PC-9 (cell line): ENCODE results near the gene ROGDI. TPM values are rescaled to one million over a fixed set of nuclear protein-coding genes. Genes with fewer than 3 reads are reported as not detected.

Experiments
- BruUV-seq: library from RNA; stranded (reverse); fragments of 400-500 nt; replicated peaks from 2 replicates; lab custom pipeline; 2021; lab: Mats Ljungman, UMichigan
- CTCF ChIA-PET: fragments of 300-600 bp; sonication (Branson Sonifier 250); formaldehyde crosslinking; loops from one replicate; lab custom pipeline; 2022; ENCODE audit warnings: antibody characterized with exemption; lab: Charles Lee
- POLR2A ChIA-PET: fragments of 300-600 bp; sonication (Branson Sonifier 250); formaldehyde crosslinking; loops from one replicate; lab custom pipeline; 2022; ENCODE audit warnings: antibody characterized with exemption; ENCODE audit not compliant: unreplicated experiment; lab: Charles Lee
- DNase-seq, 2 experiments: peaks; one replicate each; pipeline versions ENCODE4 v3.0.0 to v3.0.0-alpha.2; 2015 to 2022; ENCODE audit warnings: mixed read lengths in 1 of 2
- H2AFZ ChIP-seq: fragments of 200-600 bp; sonication (generic); 2 replicates; pipeline ENCODE4 v1.8.1; 2017; ENCODE audit warnings: antibody characterized with exemption
- H3F3A ChIP-seq: fragments of 200-600 bp; sonication (generic); 2 replicates; pipeline ENCODE4 v1.8.1; 2017; ENCODE audit warnings: antibody characterized with exemption, mild to moderate bottlenecking, low read depth; ENCODE audit not compliant: insufficient read depth
- H3K27ac ChIP-seq: fragments of 200-600 bp; sonication (generic); 2 replicates; pipeline ENCODE4 v1.6.1; 2016; ENCODE audit warnings: mixed run types
- H3K27me3 ChIP-seq: fragments of 200-600 bp; sonication (generic); 2 replicates; pipeline ENCODE4 v1.6.1; 2016; ENCODE audit warnings: low read depth, mixed run types; ENCODE audit not compliant: insufficient read depth
- H3K36me3 ChIP-seq: fragments of 200-600 bp; sonication (generic); 2 replicates; pipeline ENCODE4 v1.6.1; 2016; ENCODE audit warnings: low read depth, mixed run types
- H3K4me1 ChIP-seq: fragments of 200-600 bp; sonication (generic); replicated peaks from 2 replicates; pipeline ENCODE4 v1.6.1; 2016; ENCODE audit warnings: mixed run types; ENCODE audit not compliant: insufficient read depth
- H3K4me2 ChIP-seq: fragments of 200-600 bp; sonication (generic); 2 replicates; pipeline ENCODE4 v1.6.1; 2017; ENCODE audit warnings: mixed run types
- H3K4me3 ChIP-seq: fragments of 200-600 bp; sonication (generic); 2 replicates; pipeline ENCODE4 v1.6.1; 2016; ENCODE audit warnings: mixed run types
- H3K79me2 ChIP-seq: fragments of 200-600 bp; sonication (generic); 2 replicates; pipeline ENCODE4 v1.6.1; 2017; ENCODE audit warnings: low read depth, mixed run types
- H3K9me2 ChIP-seq: fragments of 200-600 bp; sonication (generic); 2 replicates; pipeline ENCODE4 v1.8.1; 2017; ENCODE audit warnings: mild to moderate bottlenecking; ENCODE audit not compliant: insufficient read depth
- H3K9me3 ChIP-seq: fragments of 200-600 bp; sonication (generic); 2 replicates; pipeline ENCODE4 v1.8.1; 2016; ENCODE audit warnings: low read depth; ENCODE audit not compliant: insufficient read depth
- H4K20me1 ChIP-seq: fragments of 200-600 bp; sonication (generic); 2 replicates; pipeline ENCODE4 v1.8.1; 2017; ENCODE audit not compliant: insufficient read depth
- EZH2 ChIP-seq: fragments of 200-600 bp; sonication (generic); IDR thresholded peaks from 2 replicates; pipeline ENCODE4 v1.8.0; 2017; ENCODE audit warnings: antibody characterized with exemption, low read depth
- intact Hi-C: fragments of 100-400 bp; cut with micrococcal nuclease; formaldehyde crosslinking; loops from one replicate; pipeline ENCODE4 v1.10.0; 2022; ENCODE audit not compliant: unreplicated experiment
- total RNA-seq: library from RNA; stranded (reverse); gene quantifications from 2 replicates; pipeline ENCODE4 v1.2.3, GENCODE V29; 2021
- TF ChIP-seq, protein P1 (sequence below): fragments of 200-600 bp; sonication (generic); conservative IDR thresholded peaks from 2 replicates; pipeline ENCODE4 v1.6.1; 2017; ENCODE audit warnings: mixed run types, antibody characterized with exemption, mild to moderate bottlenecking, moderate library complexity

ROGDI gene
- total RNA-seq, 1 experiment from 2014 or later = 40.8 TPM

DNA sequence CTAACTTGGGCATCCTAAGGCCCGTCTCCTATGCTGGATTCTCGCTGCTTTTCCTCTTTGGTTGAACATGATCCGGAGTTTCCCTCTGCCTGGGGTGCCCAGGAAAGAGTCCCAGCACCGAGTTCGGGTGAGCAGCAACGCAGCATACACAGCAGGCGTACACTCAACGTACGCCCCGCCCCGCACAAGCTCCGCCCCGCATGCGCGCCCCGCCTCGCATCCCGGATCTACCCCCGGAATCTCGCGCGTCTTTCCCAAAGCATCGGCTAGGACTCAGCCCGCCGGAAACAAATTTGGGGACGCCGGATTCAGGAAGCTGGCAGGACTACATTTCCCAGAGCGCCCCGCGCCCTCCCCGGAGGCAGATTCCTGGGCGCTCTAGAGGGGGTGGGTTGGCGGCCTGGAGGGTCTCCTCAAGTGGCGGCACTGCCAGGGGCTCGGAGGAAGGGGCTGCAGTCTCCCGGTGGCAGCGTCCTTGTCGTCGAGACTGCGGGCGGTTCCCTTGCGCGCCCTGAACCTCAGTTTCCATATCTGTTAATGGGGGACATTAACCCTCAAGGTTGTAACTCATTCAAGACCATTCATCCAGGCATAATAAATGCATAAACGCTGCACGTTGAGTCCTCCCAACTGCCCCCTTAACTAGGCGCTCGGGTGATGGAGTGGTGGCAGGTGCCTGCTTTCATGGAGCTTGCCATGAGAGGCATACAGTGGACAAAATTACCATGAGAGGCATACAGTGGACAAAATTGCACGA, 33.7 kb downstream of the ROGDI start:
- Histone ChIP-seq H3K4me3 (peak overlapping the region; percentile 70), H3K27me3 (no peaks in the 10 kb centered on the region), H3F3A (peaks cover 11% of the 10 kb centered on the region; the same call in 1 of the 2 replicates), H2AFZ (peak overlapping the region; percentile 85), H3K9me3 (no peaks in the 10 kb centered on the region), H3K4me1 (peaks cover 10% of the 10 kb centered on the region), H4K20me1 (no peaks in the 10 kb centered on the region), H3K4me2 (peak overlapping the region; percentile 89), H3K9me2 (no peaks in the 10 kb centered on the region), H3K79me2 (peaks cover 17% of the 10 kb centered on the region), H3K36me3 (no peaks in the 10 kb centered on the region), H3K27ac (peak overlapping the region; percentile 68)
- DNase-seq = peak; percentile 86 to 99
- intact Hi-C loops = loop anchor here (1.0 to 5.0 kb wide), 4 partner anchors 27 to 189 kb away; partner anchors contain the start of genes ANKS3, DNAAF8, ROGDI and SEC14L5
- no peak for TF ChIP-seq EZH2
- TF ChIP-seq, protein P1, sequence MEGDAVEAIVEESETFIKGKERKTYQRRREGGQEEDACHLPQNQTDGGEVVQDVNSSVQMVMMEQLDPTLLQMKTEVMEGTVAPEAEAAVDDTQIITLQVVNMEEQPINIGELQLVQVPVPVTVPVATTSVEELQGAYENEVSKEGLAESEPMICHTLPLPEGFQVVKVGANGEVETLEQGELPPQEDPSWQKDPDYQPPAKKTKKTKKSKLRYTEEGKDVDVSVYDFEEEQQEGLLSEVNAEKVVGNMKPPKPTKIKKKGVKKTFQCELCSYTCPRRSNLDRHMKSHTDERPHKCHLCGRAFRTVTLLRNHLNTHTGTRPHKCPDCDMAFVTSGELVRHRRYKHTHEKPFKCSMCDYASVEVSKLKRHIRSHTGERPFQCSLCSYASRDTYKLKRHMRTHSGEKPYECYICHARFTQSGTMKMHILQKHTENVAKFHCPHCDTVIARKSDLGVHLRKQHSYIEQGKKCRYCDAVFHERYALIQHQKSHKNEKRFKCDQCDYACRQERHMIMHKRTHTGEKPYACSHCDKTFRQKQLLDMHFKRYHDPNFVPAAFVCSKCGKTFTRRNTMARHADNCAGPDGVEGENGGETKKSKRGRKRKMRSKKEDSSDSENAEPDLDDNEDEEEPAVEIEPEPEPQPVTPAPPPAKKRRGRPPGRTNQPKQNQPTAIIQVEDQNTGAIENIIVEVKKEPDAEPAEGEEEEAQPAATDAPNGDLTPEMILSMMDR = no peak
- POLR2A ChIA-PET = interaction anchor here (0.5 to 1.4 kb wide), 7 partner anchors 12 to 378 kb away, joined by 3 to 7 read pairs (median 4); partner anchors contain the start of genes DNAAF8 and ROGDI
- CTCF ChIA-PET = no interaction called here
- BruUV-seq = no TSS peak

DNA sequence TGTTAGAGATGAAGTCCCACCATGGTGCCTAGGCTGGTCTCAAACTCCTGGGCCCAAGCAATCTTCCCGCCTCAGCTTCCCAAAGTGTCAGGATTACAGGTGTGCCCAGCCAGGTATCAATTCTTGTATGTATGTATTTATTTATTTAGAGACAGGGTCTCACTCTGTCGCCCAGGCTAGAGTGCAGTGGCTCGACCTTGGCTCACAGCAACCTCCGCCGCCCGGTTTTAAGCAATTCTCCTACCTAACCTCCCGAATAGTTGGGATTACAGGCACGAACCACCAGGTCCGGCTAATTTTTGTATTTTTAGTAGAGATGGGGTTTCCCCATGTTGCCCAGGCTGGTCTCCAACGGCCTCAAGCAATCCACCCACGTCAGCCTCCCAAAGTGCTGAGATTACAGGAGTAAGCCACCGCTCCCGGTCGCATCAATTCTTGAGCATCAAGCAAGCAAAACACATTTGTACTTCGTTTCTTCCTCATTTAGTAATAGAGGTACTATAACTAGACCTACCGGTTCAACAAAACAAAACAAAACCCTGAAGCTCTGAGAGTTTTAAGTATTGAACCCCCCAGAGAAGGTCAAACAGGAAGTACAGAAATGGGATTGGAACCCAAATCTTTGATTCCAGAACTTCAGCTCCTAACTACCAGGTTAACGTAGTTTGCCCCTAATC, 34.4 kb downstream of the ROGDI start:
- ChIA-PET POLR2A (interaction anchor here (0.7 to 1.4 kb wide), 4 partner anchors 12 to 377 kb away, joined by 3 to 4 read pairs (median 4); no protein-coding TSS in a partner anchor), CTCF (no interaction called here)
- Histone ChIP-seq H3K36me3 (no peaks in the 10 kb centered on the region), H4K20me1 (no peaks in the 10 kb centered on the region), H3K27ac (peak overlapping the region; percentile 68), H3K9me3 (no peaks in the 10 kb centered on the region), H3K79me2 (peaks cover 17% of the 10 kb centered on the region), H3K4me1 (peaks cover 10% of the 10 kb centered on the region), H3K4me2 (peak overlapping the region; percentile 89), H3F3A (peaks cover 11% of the 10 kb centered on the region; the same call in 1 of the 2 replicates), H3K27me3 (no peaks in the 10 kb centered on the region), H3K4me3 (peak overlapping the region; percentile 70), H3K9me2 (no peaks in the 10 kb centered on the region), H2AFZ (peak overlapping the region; percentile 85)
- intact Hi-C loops = loop anchor here (1.0 to 5.0 kb wide), 4 partner anchors 27 to 189 kb away; partner anchors contain the start of genes ANKS3, DNAAF8, ROGDI and SEC14L5
- peak; percentile 31 to 66 for DNase-seq
- TSS peak; percentile 53 for BruUV-seq
- no peak for TF ChIP-seq EZH2
- TF ChIP-seq, protein P1 = no peak
